ENCODE measurements around the gene STXBP1.

STXBP1 gene

GRCh38 chr9:127660886-127661741 lies 49.0 kb downstream of the STXBP1 start:
- POLR2A ChIA-PET (ENCODE audit: low non-redundant PET), result no interaction called here
- H3K27ac ChIP-seq, result no peak overlapping the region
- no peak for DNase-seq (ENCODE audit: low spot score)
- TF ChIP-seq, protein P1, sequence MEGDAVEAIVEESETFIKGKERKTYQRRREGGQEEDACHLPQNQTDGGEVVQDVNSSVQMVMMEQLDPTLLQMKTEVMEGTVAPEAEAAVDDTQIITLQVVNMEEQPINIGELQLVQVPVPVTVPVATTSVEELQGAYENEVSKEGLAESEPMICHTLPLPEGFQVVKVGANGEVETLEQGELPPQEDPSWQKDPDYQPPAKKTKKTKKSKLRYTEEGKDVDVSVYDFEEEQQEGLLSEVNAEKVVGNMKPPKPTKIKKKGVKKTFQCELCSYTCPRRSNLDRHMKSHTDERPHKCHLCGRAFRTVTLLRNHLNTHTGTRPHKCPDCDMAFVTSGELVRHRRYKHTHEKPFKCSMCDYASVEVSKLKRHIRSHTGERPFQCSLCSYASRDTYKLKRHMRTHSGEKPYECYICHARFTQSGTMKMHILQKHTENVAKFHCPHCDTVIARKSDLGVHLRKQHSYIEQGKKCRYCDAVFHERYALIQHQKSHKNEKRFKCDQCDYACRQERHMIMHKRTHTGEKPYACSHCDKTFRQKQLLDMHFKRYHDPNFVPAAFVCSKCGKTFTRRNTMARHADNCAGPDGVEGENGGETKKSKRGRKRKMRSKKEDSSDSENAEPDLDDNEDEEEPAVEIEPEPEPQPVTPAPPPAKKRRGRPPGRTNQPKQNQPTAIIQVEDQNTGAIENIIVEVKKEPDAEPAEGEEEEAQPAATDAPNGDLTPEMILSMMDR (conservative IDR thresholded peaks at IDR 0.05; ENCODE audit: low read depth), result no peak
- CTCF ChIA-PET, result no interaction called here

DNA sequence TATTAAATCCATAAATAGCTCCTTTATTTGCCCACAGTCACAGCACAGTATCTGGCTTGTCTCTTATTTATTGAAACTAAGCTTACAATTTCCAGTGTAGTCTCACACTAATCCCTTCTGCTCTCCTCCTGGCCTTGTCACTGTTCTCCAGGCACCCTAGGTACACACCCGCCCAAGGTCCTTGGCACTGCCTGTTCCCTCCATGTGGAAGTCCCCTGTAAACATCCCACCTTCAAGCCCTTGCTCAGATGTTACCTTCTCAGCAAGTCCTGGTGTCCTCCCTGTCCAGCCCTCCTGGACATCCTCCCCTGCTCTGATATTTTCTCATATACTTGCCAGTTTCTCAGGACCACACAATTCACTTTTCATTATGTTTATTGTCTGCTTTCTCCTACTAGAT lies 50.5 kb downstream of the STXBP1 start:
- H3K27ac ChIP-seq, result no peak overlapping the region
- TF ChIP-seq, protein P1 (conservative IDR thresholded peaks at IDR 0.05; ENCODE audit: low read depth), result no peak
- ChIA-PET CTCF (no interaction called here), POLR2A (ENCODE audit: low non-redundant PET) (no interaction called here)
- no peak for DNase-seq (ENCODE audit: low spot score)

GRCh38 chr9:127664324-127664677 lies 52.2 kb downstream of the STXBP1 start:
- TF ChIP-seq, protein P1 (conservative IDR thresholded peaks at IDR 0.05; ENCODE audit: low read depth), result no peak
- no peak for DNase-seq (ENCODE audit: low spot score)
- ChIA-PET CTCF (interaction anchor here (0.6 kb wide), 1 partner anchor 81 kb away, joined by 4 read pairs; no protein-coding TSS in a partner anchor), POLR2A (ENCODE audit: low non-redundant PET) (no interaction called here)
- 0 out of 2 replicates have a peak overlapping the region, but pooled peaks have one; percentile 3 for H3K27ac ChIP-seq

DNA sequence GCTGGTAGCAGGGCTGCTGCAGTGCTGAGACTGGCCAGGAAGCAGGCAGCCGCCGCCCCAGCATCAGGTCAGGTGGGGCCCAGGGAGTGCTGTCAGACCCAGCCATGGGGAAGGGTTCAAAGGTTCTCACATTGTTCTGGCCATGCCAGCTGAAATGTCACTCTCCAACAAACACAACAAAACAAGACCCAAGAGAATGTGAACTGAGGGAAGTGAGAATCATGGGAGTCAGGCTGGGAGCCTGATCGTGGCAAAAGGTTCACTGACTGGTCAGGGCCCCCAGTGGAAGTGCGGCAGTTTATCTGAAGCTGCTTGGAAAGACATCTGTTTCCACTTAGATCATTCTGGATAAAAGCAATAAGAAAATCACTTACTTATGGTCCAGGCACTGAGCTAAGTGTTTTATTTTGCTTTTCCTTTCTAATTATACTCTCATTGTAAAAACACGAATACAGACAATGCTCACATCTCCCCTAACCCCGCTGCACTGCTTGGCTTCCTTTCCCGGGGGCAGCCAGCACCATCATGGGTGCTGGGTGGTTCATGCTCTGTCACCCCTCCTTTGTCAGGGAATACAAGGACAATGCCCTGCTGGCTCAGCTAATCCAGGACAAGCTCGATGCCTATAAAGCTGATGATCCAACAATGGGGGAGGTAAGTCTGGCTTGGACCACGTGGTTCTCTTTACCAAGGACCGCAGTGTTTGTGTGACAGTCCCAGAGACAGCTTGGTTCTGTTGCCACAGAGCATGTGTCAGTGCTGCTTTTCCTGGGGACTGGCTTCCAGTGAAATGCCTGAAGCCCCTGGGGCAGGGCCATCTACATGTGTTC lies 52.8 kb downstream of the STXBP1 start:
- ChIA-PET POLR2A (ENCODE audit: low non-redundant PET) (no interaction called here), CTCF (interaction anchor here (0.5 to 0.6 kb wide), 2 partner anchors 81 to 100 kb away, joined by 4 read pairs; no protein-coding TSS in a partner anchor)
- DNase-seq (ENCODE audit: low spot score), result no peak
- TF ChIP-seq, protein P1 (conservative IDR thresholded peaks at IDR 0.05; ENCODE audit: low read depth), result no peak
- 0 out of 2 replicates have a peak overlapping the region, but pooled peaks have one; percentile 3 for H3K27ac ChIP-seq

DNA sequence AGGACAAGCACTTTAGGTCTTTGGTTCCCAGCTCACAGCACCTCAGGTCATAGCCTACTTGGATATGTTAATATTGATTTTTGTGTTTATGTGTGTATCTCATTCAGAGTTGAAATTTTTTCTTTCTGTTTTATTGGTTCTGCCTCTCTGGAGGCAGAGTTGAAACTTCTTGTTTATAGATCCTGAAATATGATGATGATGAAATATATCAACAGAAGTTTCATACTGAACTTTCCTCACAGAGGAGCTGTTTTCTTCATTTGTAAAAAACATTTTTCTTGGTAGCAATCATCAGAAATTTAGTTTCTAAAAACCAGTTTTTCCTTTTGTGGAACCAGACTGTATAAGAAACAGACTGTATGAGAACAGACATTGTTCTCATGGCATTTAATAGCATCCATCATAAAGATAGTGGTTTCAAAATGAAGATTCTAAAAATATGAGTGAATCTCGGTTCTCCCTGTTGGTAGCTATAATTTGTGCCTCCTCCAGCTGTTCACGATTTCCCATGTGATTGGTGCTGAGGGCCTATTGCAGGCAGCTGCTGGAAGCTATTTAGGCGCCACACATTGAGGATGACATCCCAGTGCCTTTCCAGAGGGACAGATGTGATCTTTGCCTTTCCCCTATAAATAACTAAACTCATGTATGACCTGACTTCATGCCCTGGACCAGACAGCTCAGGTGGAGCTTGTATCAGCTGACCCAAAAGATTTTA lies 55.2 kb downstream of the STXBP1 start:
- DNase-seq (ENCODE audit: low spot score), result no peak
- POLR2A ChIA-PET (ENCODE audit: low non-redundant PET), result interaction anchor here (0.6 kb wide), 1 partner anchor 126 kb away, joined by 4 read pairs; no protein-coding TSS in a partner anchor
- H3K27ac ChIP-seq, result no peak overlapping the region
- TF ChIP-seq, protein P1 (conservative IDR thresholded peaks at IDR 0.05; ENCODE audit: low read depth), result no peak
- CTCF ChIA-PET, result interaction anchor here (0.8 kb wide), 2 partner anchors 67 to 119 kb away, joined by 3 to 7 read pairs; partner anchors contain the start of genes CDK9 and TOR2A

DNA sequence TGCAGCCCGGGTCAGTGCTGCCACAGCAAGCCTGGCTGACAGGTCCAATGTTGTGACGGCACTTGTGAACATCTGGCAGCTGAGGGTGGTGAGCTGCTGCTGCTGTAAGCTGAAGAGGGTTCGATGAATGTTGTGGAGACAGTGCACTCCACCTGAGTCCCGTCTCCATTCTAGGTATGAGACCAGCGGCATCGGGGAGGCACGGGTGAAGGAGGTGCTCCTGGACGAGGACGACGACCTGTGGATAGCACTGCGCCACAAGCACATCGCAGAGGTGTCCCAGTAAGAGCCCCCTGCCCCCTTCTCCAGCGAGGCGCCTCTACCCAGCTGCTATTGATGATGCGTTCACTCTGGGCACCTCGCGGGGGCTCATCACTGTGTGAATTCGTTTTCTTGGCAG lies 55.8 kb downstream of the STXBP1 start:
- H3K27ac ChIP-seq, result no peak overlapping the region
- no peak for DNase-seq (ENCODE audit: low spot score)
- TF ChIP-seq, protein P1 (conservative IDR thresholded peaks at IDR 0.05; ENCODE audit: low read depth), result no peak
- POLR2A ChIA-PET (ENCODE audit: low non-redundant PET), result no interaction called here
- CTCF ChIA-PET, result interaction anchor here (0.6 to 1.1 kb wide), 4 partner anchors 10 to 147 kb away, joined by 3 to 7 read pairs (median 4); partner anchors contain the start of gene TOR2A
